ENCODE results near the gene PDXK. TPM values are rescaled to one million over a fixed set of nuclear protein-coding genes. Genes with fewer than 3 reads are reported as not detected.

PDXK gene
- polyA plus RNA-seq, 1 of the 3 experiments (the other 2 are of a cell fraction): 85.7 TPM

DNA sequence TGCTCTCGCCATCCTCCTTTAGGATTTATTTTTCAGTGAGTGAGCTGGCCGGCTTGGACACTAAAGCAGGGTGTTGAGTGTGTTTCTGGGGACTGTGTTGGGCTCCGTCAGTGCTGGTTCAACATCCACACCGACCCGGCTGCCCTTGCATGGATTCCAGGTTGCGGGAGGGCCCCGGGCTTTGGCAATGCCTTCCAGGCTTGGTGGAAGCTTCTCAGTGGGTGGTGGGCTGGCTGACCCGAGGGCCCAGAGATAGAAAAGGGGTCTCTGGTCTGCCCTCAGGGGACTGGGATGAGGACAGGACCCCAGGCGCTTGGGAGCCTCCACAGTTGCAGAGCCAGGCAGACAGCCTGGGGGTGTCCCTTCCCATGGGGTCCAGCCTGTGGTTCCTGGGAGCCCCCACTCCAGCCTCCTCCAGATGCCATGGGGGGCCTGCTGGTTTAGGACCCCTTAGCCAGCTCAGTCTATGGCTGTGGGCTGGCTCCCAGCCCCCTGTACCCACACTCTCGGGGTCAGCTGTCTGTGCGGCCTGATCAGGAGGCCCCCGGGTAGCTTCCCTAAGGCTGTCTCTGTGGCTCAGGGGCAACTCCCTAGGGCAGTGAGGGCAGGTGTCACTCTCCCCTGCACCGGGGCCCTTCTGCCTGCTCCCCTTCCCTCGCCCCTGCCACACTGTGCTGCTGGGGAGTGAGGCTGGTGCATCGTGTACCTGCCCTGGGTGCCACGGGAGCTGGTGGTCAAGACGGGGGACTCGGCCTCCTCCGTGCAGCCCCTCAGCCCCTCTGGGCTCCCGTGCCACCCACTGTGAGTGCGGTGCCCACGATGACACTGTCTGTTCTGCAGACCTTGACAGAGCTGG is 16.5 kb downstream of the PDXK start:
- Histone ChIP-seq H3F3A (replicated peaks; ENCODE audit: insufficient read depth) (peaks cover 9% of the 10 kb centered on the region), H3K27ac (ENCODE audit: low read depth in 2 of 2, low read length in 1 of 2) (no peak overlapping the region), H3K36me3 (replicated peaks in 1 of 2; ENCODE audit: control insufficient read depth in 1 of 2, insufficient read depth in 2 of 2, low read length in 1 of 2) (peaks cover 8 to 12% of the 10 kb centered on the region in 2 experiments), H4K20me1 (ENCODE audit: insufficient read depth) (peaks cover 17% of the 10 kb centered on the region; the same call in 1 of the 2 replicates), H3K4me1 (ENCODE audit: control insufficient read depth in 1 of 2, insufficient read depth in 2 of 2, low read depth in 1 of 2, low read length in 1 of 2) (peaks cover 0 to 11% of the 10 kb centered on the region in 2 experiments; a peak in 1 of 4 replicates), H3K4me2 (no peak overlapping the region), H3K79me2 (ENCODE audit: insufficient read depth) (peaks cover 48% of the 10 kb centered on the region), H3K27me3 (ENCODE audit: insufficient read depth) (no peaks in the 10 kb centered on the region), H3K9me2 (no peaks in the 10 kb centered on the region), H3K9ac (no peak overlapping the region), H3K4me3 (ENCODE audit: low read depth in 2 of 2, low read length in 1 of 2) (no peak overlapping the region), H3K9me3 (no peaks in the 10 kb centered on the region), H2AFZ (ENCODE audit: low read depth) (no peak overlapping the region)
- POLR2A ChIA-PET: no interaction called here
- CTCF ChIA-PET: interaction anchor here (1.2 kb wide), 1 partner anchor 9 kb away, joined by 3 read pairs; no protein-coding TSS in a partner anchor
- no peak for DNase-seq
- TF ChIP-seq GABPA (IDR thresholded peaks at IDR 0.05; ENCODE audit: low read depth) (no peak), ELF1 (IDR thresholded peaks at IDR 0.05) (no peak), TCF12 (IDR thresholded peaks at IDR 0.05) (no peak), SMC3 (IDR thresholded peaks at IDR 0.05; ENCODE audit: low read depth, low read length) (no peak), POLR2AphosphoS5 (IDR thresholded peaks at IDR 0.05; ENCODE audit: low read depth, low read length) (no peak), NRF1 (IDR thresholded peaks at IDR 0.05; ENCODE audit: low read depth, low read length) (no peak), EZH2phosphoT487 (IDR thresholded peaks at IDR 0.05; ENCODE audit: borderline replicate concordance, low read depth) (no peak), TEAD4 (IDR thresholded peaks at IDR 0.05; ENCODE audit: borderline replicate concordance, insufficient read depth) (no peak), RFX5 (IDR thresholded peaks at IDR 0.05; ENCODE audit: low read length) (no peak), NFIC (IDR thresholded peaks at IDR 0.05; ENCODE audit: borderline replicate concordance) (no peak), SIN3A (IDR thresholded peaks at IDR 0.05; ENCODE audit: borderline replicate concordance, low read depth, low read length) (no peak), RAD21 (IDR thresholded peaks at IDR 0.05; ENCODE audit: low read length) (no peak), YY1 (IDR thresholded peaks at IDR 0.05; ENCODE audit: low read depth) (no peak), TAF1 (IDR thresholded peaks at IDR 0.05; ENCODE audit: borderline replicate concordance, low read depth, low read length) (no peak), MXI1 (IDR thresholded peaks at IDR 0.05; ENCODE audit: low read depth, low read length) (no peak)
- TF ChIP-seq, protein P1, sequence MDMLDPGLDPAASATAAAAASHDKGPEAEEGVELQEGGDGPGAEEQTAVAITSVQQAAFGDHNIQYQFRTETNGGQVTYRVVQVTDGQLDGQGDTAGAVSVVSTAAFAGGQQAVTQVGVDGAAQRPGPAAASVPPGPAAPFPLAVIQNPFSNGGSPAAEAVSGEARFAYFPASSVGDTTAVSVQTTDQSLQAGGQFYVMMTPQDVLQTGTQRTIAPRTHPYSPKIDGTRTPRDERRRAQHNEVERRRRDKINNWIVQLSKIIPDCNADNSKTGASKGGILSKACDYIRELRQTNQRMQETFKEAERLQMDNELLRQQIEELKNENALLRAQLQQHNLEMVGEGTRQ (IDR thresholded peaks at IDR 0.05; ENCODE audit: borderline replicate concordance, low read depth, low read length): no peak
- TF ChIP-seq, protein P2, sequence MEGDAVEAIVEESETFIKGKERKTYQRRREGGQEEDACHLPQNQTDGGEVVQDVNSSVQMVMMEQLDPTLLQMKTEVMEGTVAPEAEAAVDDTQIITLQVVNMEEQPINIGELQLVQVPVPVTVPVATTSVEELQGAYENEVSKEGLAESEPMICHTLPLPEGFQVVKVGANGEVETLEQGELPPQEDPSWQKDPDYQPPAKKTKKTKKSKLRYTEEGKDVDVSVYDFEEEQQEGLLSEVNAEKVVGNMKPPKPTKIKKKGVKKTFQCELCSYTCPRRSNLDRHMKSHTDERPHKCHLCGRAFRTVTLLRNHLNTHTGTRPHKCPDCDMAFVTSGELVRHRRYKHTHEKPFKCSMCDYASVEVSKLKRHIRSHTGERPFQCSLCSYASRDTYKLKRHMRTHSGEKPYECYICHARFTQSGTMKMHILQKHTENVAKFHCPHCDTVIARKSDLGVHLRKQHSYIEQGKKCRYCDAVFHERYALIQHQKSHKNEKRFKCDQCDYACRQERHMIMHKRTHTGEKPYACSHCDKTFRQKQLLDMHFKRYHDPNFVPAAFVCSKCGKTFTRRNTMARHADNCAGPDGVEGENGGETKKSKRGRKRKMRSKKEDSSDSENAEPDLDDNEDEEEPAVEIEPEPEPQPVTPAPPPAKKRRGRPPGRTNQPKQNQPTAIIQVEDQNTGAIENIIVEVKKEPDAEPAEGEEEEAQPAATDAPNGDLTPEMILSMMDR (IDR thresholded peaks at IDR 0.05): no peak
- TF ChIP-seq, protein P3, sequence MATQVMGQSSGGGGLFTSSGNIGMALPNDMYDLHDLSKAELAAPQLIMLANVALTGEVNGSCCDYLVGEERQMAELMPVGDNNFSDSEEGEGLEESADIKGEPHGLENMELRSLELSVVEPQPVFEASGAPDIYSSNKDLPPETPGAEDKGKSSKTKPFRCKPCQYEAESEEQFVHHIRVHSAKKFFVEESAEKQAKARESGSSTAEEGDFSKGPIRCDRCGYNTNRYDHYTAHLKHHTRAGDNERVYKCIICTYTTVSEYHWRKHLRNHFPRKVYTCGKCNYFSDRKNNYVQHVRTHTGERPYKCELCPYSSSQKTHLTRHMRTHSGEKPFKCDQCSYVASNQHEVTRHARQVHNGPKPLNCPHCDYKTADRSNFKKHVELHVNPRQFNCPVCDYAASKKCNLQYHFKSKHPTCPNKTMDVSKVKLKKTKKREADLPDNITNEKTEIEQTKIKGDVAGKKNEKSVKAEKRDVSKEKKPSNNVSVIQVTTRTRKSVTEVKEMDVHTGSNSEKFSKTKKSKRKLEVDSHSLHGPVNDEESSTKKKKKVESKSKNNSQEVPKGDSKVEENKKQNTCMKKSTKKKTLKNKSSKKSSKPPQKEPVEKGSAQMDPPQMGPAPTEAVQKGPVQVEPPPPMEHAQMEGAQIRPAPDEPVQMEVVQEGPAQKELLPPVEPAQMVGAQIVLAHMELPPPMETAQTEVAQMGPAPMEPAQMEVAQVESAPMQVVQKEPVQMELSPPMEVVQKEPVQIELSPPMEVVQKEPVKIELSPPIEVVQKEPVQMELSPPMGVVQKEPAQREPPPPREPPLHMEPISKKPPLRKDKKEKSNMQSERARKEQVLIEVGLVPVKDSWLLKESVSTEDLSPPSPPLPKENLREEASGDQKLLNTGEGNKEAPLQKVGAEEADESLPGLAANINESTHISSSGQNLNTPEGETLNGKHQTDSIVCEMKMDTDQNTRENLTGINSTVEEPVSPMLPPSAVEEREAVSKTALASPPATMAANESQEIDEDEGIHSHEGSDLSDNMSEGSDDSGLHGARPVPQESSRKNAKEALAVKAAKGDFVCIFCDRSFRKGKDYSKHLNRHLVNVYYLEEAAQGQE (IDR thresholded peaks at IDR 0.05; ENCODE audit: low read depth, low read length): no peak
- TF ChIP-seq, protein P4, sequence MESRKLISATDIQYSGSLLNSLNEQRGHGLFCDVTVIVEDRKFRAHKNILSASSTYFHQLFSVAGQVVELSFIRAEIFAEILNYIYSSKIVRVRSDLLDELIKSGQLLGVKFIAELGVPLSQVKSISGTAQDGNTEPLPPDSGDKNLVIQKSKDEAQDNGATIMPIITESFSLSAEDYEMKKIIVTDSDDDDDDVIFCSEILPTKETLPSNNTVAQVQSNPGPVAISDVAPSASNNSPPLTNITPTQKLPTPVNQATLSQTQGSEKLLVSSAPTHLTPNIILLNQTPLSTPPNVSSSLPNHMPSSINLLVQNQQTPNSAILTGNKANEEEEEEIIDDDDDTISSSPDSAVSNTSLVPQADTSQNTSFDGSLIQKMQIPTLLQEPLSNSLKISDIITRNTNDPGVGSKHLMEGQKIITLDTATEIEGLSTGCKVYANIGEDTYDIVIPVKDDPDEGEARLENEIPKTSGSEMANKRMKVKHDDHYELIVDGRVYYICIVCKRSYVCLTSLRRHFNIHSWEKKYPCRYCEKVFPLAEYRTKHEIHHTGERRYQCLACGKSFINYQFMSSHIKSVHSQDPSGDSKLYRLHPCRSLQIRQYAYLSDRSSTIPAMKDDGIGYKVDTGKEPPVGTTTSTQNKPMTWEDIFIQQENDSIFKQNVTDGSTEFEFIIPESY (IDR thresholded peaks at IDR 0.05; ENCODE audit: borderline replicate concordance, low read depth): no peak
- TF ChIP-seq, protein P5, sequence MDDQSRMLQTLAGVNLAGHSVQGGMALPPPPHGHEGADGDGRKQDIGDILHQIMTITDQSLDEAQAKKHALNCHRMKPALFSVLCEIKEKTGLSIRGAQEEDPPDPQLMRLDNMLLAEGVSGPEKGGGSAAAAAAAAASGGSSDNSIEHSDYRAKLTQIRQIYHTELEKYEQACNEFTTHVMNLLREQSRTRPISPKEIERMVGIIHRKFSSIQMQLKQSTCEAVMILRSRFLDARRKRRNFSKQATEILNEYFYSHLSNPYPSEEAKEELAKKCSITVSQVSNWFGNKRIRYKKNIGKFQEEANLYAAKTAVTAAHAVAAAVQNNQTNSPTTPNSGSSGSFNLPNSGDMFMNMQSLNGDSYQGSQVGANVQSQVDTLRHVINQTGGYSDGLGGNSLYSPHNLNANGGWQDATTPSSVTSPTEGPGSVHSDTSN (IDR thresholded peaks at IDR 0.05): no peak
- 89% methylated on average over 7 of the region's 22 CpGs for WGBS (ENCODE audit: low lambda C conversion rate)

Measured in SK-N-SH (cell line).